ENCODE measurements around the gene POC1A.
"Not testable (repeated sequence)": the region's sequence is repeated elsewhere in the genome, so short reads cannot be mapped to it uniquely, and the experiment has no call there.

Gene POC1A

DNA sequence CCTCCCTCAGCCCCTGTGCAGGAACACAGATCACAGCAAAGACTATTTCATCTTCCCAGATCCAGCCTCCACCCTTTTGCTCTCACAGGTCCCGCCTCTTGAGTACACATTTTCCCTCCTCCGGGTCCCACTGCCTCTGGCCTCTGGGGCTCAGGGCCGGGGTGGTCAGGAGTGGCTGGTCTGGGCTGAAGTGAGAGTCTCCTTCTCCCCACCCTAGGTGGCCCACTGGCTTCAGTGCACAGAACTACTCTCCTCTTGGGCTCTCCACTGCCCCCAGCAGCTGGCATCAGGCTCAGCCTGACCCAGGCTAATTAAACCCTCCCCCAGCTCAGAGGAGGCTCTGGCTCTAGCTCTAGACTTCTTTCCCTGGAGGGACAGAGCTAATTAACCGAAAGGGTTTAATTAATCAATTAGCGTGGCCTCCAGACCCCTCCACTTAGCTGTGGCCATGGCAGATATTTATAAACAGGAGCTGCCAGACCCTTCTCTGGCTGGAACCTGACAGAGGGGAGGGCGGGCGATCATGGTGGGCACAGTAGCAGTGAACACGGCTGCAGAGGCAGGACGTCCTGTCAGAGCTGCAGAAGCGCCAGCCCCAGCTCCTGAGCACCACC, 113.0 kb downstream of the POC1A start:
- no peak for DNase-seq

- no peak for DNase-seq
Measured at GRCh38 chr3:52040600-52040999, 113.6 kb downstream of the POC1A start.

DNA sequence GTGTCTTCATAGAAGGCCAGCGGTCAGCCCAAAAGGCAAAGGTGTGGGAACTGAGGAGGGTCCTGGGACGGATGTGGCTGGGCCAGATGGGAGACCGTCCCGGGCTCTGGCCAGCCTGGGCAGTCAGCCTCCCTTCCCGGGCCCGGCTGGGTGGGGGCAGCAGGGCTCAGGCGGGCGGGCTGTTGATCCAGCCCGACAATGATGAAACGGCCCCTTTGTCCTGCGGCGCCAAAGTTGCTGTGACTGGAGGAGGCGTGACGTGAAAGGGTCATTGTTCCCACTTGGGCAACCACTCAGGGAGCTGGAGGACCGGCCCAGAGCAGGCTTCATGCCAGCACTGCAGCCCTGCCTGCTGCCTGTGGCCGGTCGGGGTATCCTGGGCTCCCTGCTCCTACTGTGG, 114.4 kb downstream of the POC1A start:
- DNase-seq, result no peak

DNA sequence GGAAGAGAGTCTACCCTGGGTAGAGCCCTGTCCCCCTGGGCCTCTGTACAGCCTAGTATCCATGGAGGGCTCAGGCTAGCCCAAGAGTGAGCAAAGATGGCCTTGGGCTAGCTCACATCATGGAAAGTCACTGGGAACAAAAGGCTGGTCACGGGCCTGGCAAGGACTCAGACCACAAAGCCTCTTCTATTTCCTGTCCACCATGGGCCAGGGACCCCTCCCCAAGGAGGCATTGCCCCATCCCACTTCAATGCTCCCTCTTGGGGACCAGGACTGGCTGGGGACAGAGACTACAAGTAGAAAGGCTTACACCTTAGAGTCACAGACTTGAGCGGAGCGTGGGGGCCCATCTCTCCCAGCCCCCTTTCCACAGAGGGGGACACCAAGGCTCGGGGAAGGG, 114.8 kb downstream of the POC1A start:
- DNase-seq, result no peak

DNA sequence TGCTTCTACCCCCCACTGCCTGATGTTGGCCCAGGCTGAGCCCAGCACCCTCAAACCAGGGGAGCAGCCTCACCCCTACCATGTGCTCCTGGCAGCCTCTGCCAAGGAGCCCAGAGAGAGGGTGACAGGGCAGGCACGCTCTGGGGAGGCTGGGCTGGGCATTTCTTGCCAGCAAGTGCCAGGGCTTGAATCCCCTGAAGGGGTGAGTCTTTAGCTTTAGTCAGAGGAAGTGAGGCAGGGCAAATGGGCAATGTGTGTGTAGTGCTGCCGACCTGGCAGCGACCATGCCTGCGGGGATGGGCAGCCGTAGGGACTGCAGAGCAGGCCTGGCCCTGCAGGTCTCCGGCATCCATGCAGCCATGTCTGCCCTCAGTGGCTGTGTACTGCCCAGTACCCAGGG, 116.0 kb downstream of the POC1A start:
- DNase-seq, result no peak

DNA sequence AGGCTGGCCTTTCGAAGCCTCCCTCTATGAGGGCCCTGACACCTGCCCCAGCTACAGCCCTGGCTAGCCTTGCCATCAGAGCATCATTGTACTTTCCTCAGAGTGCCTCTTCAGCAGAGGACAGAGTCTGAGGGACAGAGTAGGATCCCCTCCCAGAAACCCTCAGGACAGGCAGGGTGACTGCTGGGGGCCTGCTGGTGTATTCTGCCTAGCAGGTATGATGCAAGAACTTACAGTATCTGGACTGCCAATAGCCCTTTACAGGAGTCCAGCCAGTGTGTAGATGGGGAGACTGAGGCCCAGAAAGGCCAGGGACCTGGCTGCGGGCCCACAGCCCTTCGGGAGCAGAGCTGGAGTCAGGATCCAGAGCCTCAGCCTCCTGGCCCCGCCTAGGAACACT, 116.9 kb downstream of the POC1A start:
- no peak for DNase-seq

GRCh38 chr3:52036829-52037228, 117.4 kb downstream of the POC1A start:
- no peak for DNase-seq

- DNase-seq, result no peak
Measured at GRCh38 chr3:52036222-52036694, 118.0 kb downstream of the POC1A start.

DNA sequence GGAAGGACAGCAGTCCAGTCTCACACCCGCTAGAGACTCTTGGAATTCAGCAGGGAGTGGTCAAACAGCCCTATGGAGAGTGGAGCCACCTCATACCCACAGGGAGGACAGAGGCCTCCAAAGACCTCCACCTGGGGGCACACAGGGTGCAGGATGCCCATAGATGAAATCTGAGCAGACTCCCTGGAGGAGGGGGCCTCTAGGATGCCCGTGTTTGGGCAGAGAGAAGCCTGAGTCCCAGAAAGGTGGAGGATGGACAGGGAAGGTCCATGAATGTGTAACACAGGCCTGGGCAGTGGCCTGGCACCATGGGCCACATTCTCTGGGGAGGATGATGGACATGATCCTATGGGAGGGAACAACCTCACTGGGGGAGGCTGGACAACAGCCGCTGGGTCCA, 119.6 kb downstream of the POC1A start:
- no peak for DNase-seq

- no peak for DNase-seq
Measured at GRCh38 chr3:52034212-52034611, 120.0 kb downstream of the POC1A start.

DNA sequence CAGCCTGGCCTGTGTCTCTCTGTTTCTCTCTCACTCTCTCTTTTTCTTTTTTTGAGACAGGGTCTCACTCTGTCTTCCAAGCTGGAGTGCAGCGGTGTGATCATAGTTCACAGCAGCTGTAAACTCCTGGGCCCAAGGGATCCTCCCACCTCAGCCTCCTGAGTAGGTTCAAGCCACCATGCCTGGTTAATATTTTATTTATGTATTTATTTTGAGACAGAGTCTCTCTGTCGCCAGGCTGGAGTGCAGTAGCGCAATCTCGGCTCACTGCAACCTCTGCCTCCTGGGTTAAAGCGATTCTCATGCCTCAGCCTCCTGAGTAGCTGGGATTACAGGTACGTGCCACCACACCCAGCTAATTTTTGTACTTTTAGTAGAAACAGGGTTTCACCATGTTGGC, 120.5 kb downstream of the POC1A start:
- not testable (repeated sequence) for DNase-seq

DNA sequence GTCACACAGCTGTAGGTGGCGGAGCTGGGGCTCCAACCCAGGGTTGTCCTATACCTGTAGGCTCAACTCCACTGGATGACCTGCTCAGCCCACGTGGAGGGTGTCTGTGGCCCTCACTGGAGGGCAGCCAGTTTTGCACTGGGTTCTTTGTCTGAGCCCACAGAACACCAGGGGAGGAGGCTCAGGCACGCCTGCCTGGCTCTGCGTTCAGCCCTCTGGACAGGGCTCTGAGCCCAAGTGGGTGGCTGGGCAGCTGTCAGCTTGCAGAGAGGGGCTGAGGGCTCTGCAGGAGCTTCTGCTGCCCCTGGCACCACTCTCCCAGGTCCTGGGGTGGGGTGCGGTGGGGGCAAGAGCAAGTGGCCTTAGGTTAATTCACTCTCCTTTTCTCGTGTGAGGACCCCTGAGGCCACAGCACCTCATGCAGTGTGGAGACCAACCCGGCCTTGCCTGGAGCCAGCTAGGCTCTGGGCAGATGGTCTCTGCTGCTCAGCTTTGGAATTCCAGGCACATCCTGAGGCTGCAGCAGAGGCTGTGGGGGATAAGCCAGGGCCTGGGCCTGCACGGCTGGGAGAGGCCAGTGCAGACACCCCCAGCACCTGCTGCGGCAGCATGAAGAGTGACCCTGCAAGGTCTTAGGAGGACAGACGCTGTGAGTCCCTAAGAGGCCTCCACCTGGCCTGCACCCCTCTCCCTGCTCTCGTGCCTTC, 121.4 kb downstream of the POC1A start:
- no peak for DNase-seq

GRCh38 chr3:52031896-52032295, 122.3 kb downstream of the POC1A start:
- DNase-seq, result no peak

- DNase-seq, result no peak
Measured at GRCh38 chr3:52030714-52031310, 123.4 kb downstream of the POC1A start.

GRCh38 chr3:52029535-52029934, 124.7 kb downstream of the POC1A start:
- no peak for DNase-seq

GRCh38 chr3:52029053-52029452, 125.2 kb downstream of the POC1A start:
- DNase-seq, result no peak

GRCh38 chr3:52028572-52028971, 125.7 kb downstream of the POC1A start:
- no peak for DNase-seq

DNA sequence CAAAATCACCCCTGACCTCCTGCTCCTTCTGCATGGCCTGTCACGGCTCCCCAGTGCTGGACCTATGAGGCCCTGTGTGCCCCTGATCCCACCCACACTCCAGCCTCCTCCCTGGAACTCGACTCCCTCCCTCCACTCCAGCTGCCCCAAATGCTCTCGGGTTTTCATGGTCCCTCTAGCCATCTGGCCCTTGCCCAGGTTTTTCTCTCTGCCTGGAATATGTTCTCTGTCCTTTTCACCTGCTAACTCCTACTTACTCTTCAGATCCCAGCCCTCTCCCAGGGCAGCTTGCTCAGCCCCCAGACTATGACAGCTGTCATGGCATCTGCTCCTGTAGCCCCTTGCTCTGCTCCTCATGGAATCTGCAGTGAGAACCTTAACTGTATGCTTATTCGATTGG, 128.2 kb downstream of the POC1A start:
- no peak for DNase-seq

DNA sequence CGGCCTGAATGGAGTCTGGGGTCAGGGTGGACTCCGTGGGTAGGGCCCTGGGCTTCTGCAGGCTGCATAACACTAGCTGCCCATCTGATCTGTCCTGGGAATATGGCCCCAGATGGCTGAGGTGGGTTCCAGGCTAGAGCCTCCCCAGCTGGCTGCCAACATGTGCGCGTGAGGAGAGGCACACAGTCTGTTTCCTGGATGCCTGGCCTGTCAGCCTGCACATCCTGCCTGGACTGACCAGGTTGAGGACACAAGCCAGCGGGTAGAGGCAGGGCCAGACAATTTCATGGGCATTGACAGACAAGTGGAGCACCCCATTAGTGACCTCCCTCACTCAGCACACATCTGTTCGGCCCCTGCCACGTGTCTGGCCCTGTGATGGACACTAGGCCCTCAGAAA, 128.8 kb downstream of the POC1A start:
- no peak for DNase-seq
